HG02798 (cell line): ENCODE measurements around the gene EXOSC5.
"Not testable (repeated sequence)": the region's sequence is repeated elsewhere in the genome, so short reads cannot be mapped to it uniquely, and the experiment has no call there.

Source experiments
- ATAC-seq: cut with Tn5 transposase; IDR thresholded peaks from one replicate; pipeline ENCODE4 v1.9.1; 2021; ENCODE audit warnings: mild to moderate bottlenecking; ENCODE audit not compliant: unreplicated experiment, poor library complexity

EXOSC5 gene

DNA sequence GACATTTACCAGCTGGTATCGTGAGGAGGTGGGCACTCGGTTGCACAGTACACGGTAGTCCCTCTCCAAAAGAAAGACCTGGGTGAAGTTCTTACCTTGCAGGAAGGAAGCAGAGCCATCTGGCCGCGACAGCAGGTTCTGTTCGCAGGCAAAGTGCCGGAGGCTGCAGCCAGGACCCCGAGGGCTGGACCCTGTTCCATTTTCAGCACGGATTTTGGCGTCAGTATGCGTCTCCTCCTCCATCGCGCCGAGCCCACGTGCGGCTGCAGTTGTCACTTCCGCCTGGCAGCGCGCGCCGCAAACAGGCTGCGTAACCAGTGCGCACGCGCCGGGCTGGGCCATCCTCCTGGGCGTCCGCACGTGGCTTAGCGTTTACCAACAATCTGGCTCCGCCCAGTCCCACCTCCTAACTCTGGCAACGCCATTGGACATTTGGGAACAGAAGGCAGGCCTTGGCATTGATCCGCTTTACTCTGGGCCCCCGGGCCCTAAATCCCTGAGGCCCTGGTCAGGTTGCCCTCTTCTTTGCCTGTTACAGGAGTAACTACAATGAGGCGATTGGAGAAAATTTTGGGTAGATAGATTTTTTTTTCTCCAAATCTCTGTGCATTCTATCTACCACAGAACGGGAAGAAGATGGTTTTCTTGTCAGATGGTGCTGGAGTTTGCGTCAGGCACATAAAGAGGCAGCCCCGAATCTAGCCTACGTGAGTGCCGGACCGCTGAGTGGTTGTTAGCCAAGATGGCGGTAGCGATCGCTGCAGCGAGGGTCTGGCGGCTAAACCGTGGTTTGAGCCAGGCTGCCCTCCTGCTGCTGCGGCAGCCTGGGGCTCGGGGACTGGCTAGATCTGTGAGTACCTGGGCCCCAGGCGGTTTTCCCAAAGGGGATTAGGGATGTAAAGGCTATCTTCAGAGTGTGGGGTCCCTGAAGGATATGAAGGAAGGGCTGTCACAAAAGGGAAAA, at the start of gene EXOSC5, which contains the start of gene BCKDHA:
TSS of gene EXOSC5 (minus strand) at position 274 of the 964 bp plus-strand sequence. CDS start at position 243, 31 bp downstream.
TSS of gene BCKDHA (plus strand) at position 733 of the 964 bp plus-strand sequence. CDS start at position 743, 10 bp downstream.
- peak; percentile 94 for ATAC-seq

DNA sequence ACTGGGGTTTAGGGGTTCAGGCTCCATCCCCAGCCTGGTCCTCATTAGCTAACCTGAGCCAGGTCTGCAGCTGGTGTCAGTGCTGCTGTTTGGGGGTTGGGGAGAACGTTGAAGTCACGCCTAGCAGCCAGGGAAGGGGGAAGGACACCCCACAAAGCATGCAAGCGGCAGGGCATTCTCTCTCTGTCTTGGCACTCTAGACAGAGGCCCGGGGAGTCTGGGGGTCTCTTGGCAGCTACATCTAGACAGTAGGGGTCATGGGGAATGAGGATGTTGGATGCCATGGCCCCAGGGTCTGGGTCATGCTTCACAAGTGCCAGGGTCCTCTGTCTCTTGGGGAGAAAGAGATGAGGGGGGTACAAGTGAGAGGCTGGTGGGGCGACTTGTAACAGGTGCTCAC, 48.4 kb upstream of the EXOSC5 start:
- no peak for ATAC-seq

DNA sequence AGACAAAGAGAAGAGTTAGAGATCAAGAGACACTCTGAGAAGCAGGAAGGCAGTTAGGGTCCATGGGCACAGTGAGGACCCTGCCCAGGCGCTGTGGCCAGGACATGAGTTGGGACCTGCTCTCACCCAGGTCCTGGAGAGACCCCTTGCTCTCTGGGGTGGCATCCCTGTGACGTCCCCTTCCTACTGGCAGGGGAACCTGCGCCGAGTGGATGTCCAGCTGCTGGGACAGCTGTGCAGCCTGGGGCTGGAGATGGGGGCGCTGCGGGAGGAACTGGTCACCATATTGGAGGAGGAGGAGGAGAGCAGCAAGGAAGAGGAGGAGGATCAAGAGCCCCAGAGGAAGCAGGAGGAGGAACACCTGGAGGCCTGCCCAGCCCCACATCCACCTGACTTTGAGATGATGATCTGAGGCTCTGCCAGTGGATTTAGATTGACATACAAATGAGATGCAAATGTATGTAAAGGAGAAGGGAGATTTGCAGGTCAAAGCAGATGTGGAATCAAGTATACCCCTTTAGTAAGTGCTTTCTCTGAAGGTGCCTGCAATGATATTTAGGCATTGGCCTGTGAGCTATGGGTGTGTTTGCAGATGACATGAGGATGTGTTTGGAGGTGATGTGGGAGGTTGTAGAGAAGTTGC, 46.8 kb upstream of the EXOSC5 start:
- ATAC-seq: no peak

DNA sequence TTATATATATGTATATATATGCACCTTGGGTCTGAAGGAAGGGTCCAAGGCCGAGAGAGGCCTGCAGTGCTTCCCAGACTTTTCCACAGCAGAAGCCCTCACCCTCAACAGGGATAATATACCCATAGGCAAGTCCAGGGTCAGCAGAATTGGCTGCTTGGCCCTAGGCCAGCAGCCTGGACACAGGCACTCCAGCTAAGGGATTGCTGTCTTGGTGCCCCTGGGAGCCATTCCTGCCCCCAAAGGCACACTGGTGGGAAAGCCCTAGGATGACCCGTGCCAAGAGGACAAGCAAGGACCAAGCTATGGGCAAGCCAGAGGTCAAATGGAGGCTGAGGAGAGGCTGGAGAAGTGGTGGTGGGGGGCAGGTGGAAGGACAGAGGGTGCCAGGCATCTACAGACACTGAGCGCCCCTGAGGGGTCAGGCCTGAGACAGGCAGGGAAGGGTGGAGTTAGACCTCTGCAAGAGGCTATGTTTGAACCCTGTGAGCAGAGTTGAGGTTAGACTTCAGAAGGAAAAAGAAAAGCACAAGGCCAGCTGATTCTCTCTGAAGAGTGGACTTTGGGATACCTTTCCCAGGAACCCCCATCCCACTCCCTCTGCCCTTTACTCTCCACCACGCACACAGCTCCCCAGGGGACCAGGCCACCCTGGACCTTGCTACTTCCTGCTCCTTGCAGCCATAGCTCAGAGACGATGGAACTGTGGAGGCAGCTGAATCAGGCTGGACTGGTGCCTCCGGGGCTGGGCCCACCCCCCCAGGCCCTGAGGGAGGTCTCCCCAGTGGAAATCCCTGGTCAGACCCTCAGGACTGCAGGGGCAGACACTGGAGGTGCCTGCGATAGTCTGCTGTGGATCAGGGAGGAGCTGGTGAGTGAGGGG, 45.6 kb upstream of the EXOSC5 start, which contains the start of gene ERICH4:
TSS of gene ERICH4 (plus strand) at position 684 of the 883 bp plus-strand sequence. CDS start at position 698, 14 bp downstream.
- no peak for ATAC-seq

GRCh38 chr19:41441321-41441945, 44.3 kb upstream of the EXOSC5 start:
- no peak for ATAC-seq

DNA sequence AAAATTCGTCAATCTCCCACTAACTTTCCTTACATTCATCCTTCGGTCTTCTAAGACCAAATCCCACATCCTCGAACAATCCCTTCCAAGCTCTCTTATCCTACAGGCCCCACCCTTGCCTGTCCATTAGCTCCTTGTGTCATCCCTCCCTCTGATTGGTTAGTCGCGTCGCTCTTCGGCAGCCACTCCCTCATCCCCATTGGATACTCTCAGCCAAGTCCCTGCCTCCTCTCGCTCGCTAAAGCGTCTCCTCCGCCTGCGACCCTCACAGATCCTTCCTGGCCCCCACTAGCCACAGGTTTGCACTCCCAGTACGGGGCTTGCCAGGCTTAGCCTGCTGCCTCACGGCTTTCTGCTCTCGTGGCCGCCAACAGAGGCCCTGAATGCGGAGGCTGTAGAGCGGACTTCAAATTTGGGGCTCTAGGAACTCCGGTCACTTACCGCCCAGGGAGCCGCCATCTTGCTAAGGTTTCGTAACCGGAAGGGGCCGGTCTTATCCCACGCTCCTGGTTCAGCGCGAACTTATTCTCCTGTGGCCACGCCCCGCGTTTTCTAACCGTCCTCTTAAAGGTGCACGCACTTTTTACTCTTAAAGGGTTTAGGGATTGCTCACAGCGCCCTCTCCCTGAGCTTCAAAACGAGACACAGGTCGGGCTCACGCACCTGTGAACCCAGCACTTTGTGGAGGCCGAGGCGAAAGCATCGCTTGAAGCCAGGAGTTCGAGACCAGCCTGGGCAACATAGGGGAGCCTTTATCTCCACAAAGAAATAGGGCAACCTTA, 42.5 kb upstream of the EXOSC5 start, which contains the start of gene DMAC2:
TSS of gene DMAC2 (minus strand) at position 472 of the 782 bp plus-strand sequence. CDS start at position 459, 13 bp downstream.
- ATAC-seq: peak; percentile 95

DNA sequence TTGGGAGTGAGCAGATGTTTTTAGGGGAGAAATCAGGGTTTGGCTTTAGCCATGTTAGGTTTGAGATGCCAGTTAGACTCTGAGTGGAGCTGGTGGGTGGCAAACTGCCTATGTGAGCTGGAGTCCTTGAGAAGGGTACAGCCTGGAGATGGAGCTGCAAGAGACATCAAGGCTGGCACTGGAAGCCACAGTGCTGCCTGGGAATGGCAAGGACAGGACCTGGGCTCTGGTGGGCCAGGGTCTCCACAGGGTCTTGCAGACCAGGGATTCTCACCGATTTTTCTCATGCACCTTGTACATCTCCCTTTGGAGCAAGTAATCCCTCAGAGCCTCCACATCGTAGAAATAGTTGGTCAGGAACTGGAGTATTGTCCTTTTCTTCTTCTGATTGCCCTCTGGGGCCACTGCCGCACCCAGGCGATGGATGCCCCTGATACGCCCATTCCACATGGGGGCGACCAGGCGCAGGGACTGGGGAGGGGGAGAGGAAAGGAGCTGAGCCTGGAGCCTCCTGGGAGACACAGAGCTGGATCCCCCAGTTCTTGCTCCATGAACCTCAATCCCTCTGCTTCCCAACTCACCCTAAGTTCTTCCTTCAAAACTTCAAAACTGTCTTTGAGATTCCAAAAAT, 40.9 kb upstream of the EXOSC5 start:
- ATAC-seq: no peak

GRCh38 chr19:41436674-41436951, 39.5 kb upstream of the EXOSC5 start:
- ATAC-seq: no peak

- ATAC-seq: no peak
Measured at GRCh38 chr19:41435936-41436673, 38.9 kb upstream of the EXOSC5 start.

DNA sequence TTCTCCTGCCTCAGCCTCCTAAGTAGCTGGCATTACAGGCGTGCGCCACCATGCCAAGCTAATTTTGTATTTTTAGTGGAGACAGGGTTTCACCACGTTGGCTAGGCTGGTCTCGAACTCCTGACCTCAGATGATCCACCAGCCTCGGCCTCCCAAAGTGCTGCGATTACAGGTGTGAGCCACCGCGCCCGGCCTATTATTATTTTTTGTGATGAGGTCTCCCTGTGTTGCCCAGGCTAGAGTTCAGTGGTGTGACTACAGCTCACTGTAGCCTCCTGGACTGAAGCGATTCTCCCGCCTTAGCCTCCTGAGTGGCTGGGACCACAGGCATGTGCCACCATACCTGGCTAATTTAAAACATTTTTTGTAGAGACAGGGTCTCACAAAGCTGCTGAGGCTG, 38.2 kb upstream of the EXOSC5 start:
- ATAC-seq: not testable (repeated sequence)

- ATAC-seq: no peak
Measured at GRCh38 chr19:41434450-41434849, 37.3 kb upstream of the EXOSC5 start.

- ATAC-seq: no peak
Measured at GRCh38 chr19:41433171-41433570, 36.0 kb upstream of the EXOSC5 start.

GRCh38 chr19:41431426-41432386, 34.5 kb upstream of the EXOSC5 start:
- ATAC-seq: no peak

- ATAC-seq: no peak
Measured at GRCh38 chr19:41430922-41431321, 33.8 kb upstream of the EXOSC5 start.

GRCh38 chr19:41428481-41428859, 31.3 kb upstream of the EXOSC5 start:
- ATAC-seq: no peak

GRCh38 chr19:41427647-41428480, 30.7 kb upstream of the EXOSC5 start:
- ATAC-seq: no peak
